Ovary (tissue), 3 donors: ENCODE results near the gene RNF214.

Experiments
- CTCF ChIP-seq, 3 donors: fragments of 450-650 bp in 2 of 3; fragments of 200-600 bp in 1 of 3; IDR thresholded peaks; one replicate each; pipeline versions ENCODE4 v1.5.1 to v1.8.0; 2016 to 2022; ENCODE audit warnings: antibody characterized with exemption in 3 of 3, mild to moderate bottlenecking in 1 of 3
- EP300 ChIP-seq: sonication (generic); formaldehyde crosslinking; IDR thresholded peaks from one replicate; pipeline ENCODE4 v1.6.1; 2017; ENCODE audit warnings: antibody characterized with exemption
- POLR2A ChIP-seq: fragments of 450-650 bp; IDR thresholded peaks from one replicate; pipeline ENCODE4 v1.6.1; 2017; ENCODE audit warnings: antibody characterized with exemption, mild to moderate bottlenecking, moderate library complexity
- donor health status: DM: no; HTN: no; CAD: no.

GRCh38 chr11:117282956-117283355 lies 50.5 kb downstream of the RNF214 start:
- no peak for TF ChIP-seq CTCF (IDR thresholded peaks at IDR 0.05)
- TF ChIP-seq POLR2A, result no peak
- no peak for TF ChIP-seq EP300
